ENCODE measurements around the gene UQCRQ. TPM values are rescaled to one million over a fixed set of nuclear protein-coding genes. Genes with fewer than 3 reads are reported as not detected.

UQCRQ gene
- total and polyA plus RNA-seq, 2 donors from 2014 or later, result 306 to 1,158 TPM

- no peak for DNase-seq
- no peak for FAIRE-seq
- TF ChIP-seq CTCF (IDR thresholded peaks at IDR 0.05; ENCODE audit: borderline replicate concordance, extremely low read depth, insufficient read depth), result no peak
- H3K4me1 ChIP-seq (ENCODE audit: control insufficient read depth in 2 of 3, insufficient read depth in 2 of 3, low read depth in 1 of 3, low read length in 3 of 3), result peaks cover 0 to 30% (median 17%) of the 10 kb centered on the region in 3 donors
- no peak overlapping the region for H3K27ac ChIP-seq (ENCODE audit: low read depth in 2 of 2, low read length in 2 of 2)
- H3K9me3 ChIP-seq (ENCODE audit: control insufficient read depth in 2 of 3, insufficient read depth in 1 of 3, low read length in 3 of 3), result no peaks in the 10 kb centered on the region
- intact Hi-C loops (cut with DNase I), result no loop called here
- H3K4me3 ChIP-seq (ENCODE audit: low read length in 3 of 3), result no peak overlapping the region
- peaks cover 6 to 28% (median 22%) of the 10 kb centered on the region in 3 donors for H3K36me3 ChIP-seq (ENCODE audit: control insufficient read depth in 2 of 3, insufficient read depth in 3 of 3, low read length in 3 of 3)
- H3K27me3 ChIP-seq (ENCODE audit: control insufficient read depth, insufficient read depth, low read length), result no peaks in the 10 kb centered on the region
- no peak overlapping the region for H3K9ac ChIP-seq (ENCODE audit: low read length in 3 of 3)
Observed at GRCh38 chr5:132870801-132871200, 4.4 kb downstream of the UQCRQ start.

- H3K36me3 ChIP-seq (ENCODE audit: control insufficient read depth in 2 of 3, insufficient read depth in 3 of 3, low read length in 3 of 3), result peaks cover 6 to 28% (median 22%) of the 10 kb centered on the region in 3 donors
- H3K4me3 ChIP-seq (ENCODE audit: low read length in 3 of 3), result no peak overlapping the region
- H3K4me1 ChIP-seq (ENCODE audit: control insufficient read depth in 2 of 3, insufficient read depth in 2 of 3, low read depth in 1 of 3, low read length in 3 of 3), result peaks cover 0 to 28% (median 16%) of the 10 kb centered on the region in 3 donors
Observed at GRCh38 chr5:132871459-132872284, 5.2 kb downstream of the UQCRQ start.

GRCh38 chr5:132872788-132873118, 6.3 kb downstream of the UQCRQ start:
- intact Hi-C loops (cut with DNase I), result no loop called here
- no peak for FAIRE-seq
- H3K36me3 ChIP-seq (ENCODE audit: control insufficient read depth in 2 of 3, insufficient read depth in 3 of 3, low read length in 3 of 3), result peaks cover 6 to 25% (median 22%) of the 10 kb centered on the region in 3 donors

More at GRCh38 chr5:132871459-132872284, 5.2 kb downstream of the UQCRQ start:
- FAIRE-seq (no peak), DNase-seq (no peak)
- no peak overlapping the region for H3K9ac ChIP-seq (ENCODE audit: low read length in 3 of 3)
- peak overlapping the region; percentile 59 to 86 for H3K27ac ChIP-seq (ENCODE audit: low read depth in 2 of 2, low read length in 2 of 2)
- H3K27me3 ChIP-seq (ENCODE audit: control insufficient read depth, insufficient read depth, low read length), result no peaks in the 10 kb centered on the region
- intact Hi-C loops (cut with DNase I), result no loop called here
- no peak for TF ChIP-seq CTCF (IDR thresholded peaks at IDR 0.05; ENCODE audit: borderline replicate concordance, extremely low read depth, insufficient read depth)
- no peaks in the 10 kb centered on the region for H3K9me3 ChIP-seq (ENCODE audit: control insufficient read depth in 2 of 3, insufficient read depth in 1 of 3, low read length in 3 of 3)

More at GRCh38 chr5:132872788-132873118, 6.3 kb downstream of the UQCRQ start:
- peaks cover 0 to 32% (median 11%) of the 10 kb centered on the region in 3 donors for H3K4me1 ChIP-seq (ENCODE audit: control insufficient read depth in 2 of 3, insufficient read depth in 2 of 3, low read depth in 1 of 3, low read length in 3 of 3)
- H3K9me3 ChIP-seq (ENCODE audit: control insufficient read depth in 2 of 3, insufficient read depth in 1 of 3, low read length in 3 of 3), result no peaks in the 10 kb centered on the region
- TF ChIP-seq CTCF (IDR thresholded peaks at IDR 0.05; ENCODE audit: borderline replicate concordance, extremely low read depth, insufficient read depth), result no peak
- no peaks in the 10 kb centered on the region for H3K27me3 ChIP-seq (ENCODE audit: control insufficient read depth, insufficient read depth, low read length)
- H3K4me3 ChIP-seq (ENCODE audit: low read length in 3 of 3), result no peak overlapping the region
- peak overlapping the region; percentile 59 to 86 for H3K27ac ChIP-seq (ENCODE audit: low read depth in 2 of 2, low read length in 2 of 2)
- no peak overlapping the region for H3K9ac ChIP-seq (ENCODE audit: low read length in 3 of 3)
- DNase-seq, result no peak

Data from kidney (tissue), 14 donors.